HG02588 (cell line): Measurements from ENCODE around the gene MLANA.

Experiments
- ATAC-seq: cut with Tn5 transposase; IDR thresholded peaks from one replicate; pipeline ENCODE4 v1.9.1; 2021; ENCODE audit warnings: mild to moderate bottlenecking, moderate library complexity; ENCODE audit not compliant: unreplicated experiment

The MLANA gene

DNA sequence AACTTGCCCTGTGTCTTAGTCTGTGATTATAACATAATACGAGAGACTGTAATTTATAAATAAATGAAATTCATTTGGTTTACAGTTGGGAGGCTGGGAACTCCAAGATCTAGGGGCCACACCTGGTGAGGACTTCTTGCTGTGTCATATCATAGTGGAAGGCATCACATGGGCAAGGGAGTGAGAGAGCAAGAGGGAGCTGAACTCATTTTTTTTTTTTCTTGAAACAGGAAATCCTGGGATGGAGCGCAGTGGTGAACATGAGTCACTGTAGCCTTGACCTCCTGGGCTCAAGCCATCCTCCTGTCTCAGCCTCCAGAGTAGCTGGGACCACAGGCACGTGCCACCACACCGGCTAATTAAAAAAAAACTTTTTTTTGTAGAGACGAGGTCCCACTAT, 7.2 kb downstream of the MLANA start:
- no peak for ATAC-seq

DNA sequence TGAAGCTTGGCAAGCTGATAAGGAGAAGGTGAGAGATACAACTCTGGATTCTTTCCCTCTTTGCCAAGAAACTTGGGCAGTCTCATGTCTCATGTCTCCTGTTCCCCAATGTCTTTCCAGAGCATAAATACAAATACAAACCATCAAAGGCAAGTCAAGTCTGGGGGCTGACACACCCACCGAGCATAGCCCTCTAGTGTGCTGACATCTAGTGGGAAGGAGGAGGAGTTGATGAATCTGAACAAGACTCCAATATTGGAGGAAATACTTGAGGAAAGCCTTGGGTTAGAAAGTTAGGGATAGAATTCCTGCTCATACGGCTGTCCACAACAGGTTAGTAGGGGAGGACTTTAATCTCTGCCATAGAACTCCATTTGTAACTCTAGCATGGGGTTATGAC, 8.6 kb downstream of the MLANA start:
- ATAC-seq, result no peak

DNA sequence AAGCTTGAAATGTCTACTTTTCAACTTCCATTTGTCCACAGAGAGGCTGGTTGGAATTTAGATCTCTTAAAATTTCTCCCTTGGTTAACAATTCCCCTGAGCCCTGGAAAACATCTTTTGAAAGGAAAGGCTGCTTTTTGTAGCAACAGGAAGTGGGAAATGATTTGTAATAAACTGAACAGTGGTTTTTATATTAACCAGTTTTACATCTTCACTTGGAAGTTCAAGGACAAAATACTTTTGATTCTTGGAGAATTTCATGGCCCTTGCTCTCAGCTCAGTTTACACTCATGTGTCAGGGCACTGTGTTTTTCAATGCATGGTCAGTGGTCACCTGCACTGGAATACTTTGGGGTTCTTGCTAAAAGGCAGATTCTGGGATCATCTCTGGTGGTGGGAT, 9.9 kb downstream of the MLANA start:
- no peak for ATAC-seq

DNA sequence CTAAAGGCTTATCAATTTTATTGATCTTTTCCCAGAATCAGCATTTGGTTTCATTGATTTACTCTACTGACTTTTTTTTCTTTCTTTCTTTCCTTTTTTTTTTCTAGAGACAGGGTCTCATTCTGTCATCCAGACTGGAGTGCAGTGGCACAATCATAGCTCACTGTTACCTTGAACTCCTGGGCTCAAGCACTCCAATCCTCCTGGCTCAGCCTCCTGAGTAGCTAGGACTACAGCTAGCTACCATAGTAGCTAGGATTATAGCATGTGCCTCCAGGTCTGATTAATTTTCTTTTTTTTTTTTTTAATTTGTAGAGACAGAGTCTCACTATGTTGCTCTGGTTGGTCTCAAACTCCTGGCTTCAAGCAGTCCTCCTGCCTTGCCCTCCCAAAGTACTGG, 11.7 kb downstream of the MLANA start:
- no peak for ATAC-seq

DNA sequence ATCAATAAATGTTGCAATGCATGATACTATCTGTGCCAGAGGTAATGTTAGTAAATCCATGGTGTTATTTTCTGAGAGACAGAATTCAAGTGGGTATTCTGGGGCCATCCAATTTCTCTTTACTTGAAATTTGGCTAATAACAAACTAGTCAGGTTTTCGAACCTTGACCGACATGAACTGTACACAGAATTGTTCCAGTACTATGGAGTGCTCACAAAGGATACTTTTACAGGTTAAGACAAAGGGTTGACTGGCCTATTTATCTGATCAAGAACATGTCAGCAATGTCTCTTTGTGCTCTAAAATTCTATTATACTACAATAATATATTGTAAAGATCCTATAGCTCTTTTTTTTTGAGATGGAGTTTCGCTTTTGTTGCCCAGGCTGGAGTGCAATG, 18.2 kb downstream of the MLANA start:
- no peak for ATAC-seq

DNA sequence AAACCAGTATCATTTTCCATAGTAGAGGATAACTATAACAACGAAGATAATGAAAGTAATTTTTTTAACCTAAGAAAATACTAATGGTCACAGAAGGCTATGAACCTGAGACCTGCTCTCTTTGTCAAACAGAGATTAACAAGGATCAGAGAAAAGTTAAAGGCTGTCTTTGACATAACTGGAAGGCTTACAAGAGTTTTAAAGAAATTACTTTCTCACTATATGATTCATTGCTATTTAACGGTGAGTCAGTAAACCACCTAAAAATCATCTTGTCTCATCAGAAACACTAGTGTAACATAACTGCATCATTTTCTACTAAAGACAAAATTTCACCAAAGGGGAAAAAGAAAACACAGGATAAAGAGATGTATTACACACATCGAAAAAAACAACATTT, 19.3 kb downstream of the MLANA start:
- ATAC-seq, result no peak

DNA sequence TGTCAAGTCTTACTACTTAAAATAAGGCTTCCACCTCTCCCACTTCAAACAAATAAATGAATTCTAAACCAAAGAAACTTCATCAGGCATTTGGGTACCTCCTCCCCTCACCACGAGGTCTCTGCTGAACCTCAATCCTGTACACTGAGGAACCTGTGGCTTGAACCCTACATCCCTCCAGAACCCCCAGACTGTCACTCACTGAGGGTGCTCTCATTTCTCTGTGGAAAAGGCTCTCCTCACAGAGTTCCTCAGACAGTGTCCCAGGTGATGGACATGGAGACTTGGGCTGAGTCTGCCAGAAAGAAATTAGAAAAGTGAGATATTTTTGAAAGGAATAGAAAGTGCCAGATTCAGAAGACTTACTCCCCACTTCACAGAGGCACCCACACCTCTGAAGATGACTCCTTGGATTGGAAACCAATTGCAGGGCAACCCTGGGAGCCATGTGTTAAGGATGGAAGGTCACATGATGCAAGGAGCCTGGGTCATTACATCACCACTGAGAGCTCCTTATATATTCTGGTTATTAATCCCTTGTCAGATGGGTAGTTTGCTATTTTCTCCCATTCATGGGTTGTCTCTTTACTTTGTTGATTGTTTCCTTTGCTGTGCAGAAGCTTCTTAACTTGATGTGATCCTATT, 19.8 kb downstream of the MLANA start:
- no peak for ATAC-seq

DNA sequence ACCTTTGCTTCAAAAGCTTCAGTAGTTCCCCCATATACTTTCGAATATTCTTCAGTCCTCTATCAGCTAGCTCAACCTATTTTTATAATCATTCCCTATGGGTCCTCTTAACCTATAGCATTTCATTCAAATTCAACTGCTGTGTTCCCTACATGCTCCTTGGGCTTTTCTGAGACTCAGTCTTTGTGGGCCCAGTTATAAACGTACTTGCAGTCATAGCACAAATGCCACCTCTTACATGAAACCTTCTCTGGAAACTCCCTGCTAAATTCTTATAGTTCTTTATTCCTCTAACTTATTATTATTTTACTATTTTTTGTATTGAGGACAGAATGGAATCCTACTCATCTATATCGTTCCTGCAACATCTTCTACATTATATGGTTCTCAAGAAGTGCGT, 24.7 kb downstream of the MLANA start:
- ATAC-seq, result no peak

DNA sequence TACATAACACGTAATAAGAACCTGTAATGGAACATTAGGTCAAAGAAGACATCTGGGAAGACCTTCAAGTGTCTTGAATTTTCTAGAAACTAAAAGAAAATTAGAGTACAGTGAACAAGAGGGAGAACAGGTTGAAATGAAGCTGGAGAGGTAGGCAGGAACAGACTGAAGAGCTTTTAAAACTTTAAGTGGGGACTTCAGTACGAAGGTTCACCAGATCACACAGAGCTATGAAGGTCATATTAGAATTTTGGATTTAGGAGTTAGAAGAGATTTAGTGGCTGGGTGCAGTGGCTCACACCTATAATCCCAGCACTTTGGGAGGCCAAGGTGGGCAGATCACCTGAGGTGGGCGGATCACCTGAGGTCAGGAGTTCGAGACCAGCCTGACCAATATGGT, 26.6 kb downstream of the MLANA start:
- ATAC-seq, result no peak

DNA sequence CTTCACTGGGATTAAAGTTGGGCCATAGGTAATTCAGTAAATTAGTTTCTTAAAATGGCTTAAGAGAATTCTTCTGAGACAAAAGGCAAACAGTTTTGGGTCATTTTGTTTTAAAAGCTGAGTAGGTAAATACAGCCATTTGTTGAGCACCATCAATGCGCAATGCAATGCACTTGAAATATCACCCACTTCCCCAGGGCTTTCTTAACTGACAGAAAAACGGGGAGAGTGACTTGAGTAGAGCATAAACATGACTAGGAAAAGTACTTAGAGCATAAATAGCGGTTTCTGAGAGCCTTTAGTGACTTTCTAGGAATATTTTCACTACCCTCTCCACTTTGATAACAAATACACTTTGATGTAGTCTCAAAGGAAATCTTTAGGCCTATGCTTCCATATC, 27.2 kb downstream of the MLANA start:
- ATAC-seq, result no peak

DNA sequence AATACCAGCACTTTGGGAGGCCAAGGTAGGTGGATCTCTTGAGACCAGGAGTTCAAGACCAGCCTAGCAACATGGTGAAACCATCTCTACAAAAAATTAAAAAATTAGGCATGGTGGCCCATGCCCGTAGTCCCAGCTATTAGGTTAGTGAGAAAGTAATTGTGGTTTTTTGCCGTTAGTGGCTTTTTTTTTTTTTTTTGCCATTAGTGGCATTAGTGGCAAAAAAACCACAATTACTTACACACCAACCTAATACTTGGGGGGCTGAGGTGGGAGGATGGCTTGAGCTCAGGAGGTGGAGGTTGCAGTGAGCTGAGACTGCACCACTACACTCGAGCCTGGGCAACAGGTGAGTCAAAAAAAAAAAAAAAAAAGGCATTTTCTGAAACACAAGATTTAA, 27.8 kb downstream of the MLANA start:
- ATAC-seq, result no peak

DNA sequence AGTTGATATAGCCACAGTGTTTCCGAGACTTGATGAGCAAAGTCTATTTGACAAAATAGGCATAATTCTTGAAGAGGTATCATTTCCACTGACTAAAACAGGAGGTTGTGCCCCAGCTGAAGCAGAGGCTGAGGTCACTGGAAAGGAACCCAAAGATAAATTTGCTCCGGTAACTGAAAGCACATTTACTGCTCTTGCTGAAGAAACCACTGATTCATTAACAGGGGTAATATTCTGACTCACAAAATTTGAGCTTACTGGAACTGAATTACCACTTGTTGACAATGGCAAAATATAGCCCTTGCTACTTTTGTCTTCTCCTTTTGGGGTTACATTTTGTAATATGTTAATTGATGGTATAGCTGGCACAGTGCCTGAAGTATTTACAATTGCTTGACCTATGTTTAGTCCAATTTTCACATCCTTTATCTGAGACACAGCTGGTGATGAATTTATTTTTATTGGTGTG, 30.2 kb downstream of the MLANA start:
- peak; percentile 80 for ATAC-seq

DNA sequence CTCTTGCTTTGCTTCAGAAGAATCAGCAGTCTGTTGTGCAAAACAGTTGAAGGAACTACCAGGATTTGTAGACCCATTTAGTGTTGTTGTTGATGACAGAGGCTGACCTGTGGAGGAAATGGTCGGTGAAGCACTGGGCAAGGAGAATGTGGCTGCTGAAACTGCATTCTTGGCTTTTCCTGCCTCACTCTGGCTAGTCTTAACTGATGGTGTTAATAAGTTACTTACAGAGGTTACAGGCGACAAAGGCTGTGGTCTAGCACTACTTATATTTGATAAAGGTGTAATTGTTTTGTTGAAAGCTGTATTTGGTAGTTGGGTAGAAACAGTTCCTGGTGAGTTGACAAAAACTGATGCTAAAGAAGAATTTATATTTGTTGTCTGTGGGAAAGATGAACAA, 31.5 kb downstream of the MLANA start:
- peak; percentile 38 for ATAC-seq

DNA sequence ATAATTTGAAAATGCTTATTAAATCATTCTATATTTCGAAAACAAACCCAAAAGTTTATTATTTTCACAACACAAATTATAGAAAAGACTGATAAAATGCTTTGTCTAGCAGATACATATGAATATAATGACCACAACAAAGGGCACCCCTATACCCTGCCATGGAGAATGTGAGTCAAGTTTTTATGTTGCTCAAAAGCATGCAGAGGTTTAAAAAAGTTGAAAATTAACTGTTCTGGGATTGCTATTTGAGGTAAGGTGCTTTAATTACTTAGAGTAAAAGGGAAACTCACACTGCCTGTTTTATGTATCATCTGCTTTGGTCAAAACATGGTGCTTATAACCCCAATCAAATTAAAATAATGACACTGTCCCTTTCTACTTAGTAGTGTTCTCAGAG, 41.0 kb downstream of the MLANA start:
- ATAC-seq, result no peak

DNA sequence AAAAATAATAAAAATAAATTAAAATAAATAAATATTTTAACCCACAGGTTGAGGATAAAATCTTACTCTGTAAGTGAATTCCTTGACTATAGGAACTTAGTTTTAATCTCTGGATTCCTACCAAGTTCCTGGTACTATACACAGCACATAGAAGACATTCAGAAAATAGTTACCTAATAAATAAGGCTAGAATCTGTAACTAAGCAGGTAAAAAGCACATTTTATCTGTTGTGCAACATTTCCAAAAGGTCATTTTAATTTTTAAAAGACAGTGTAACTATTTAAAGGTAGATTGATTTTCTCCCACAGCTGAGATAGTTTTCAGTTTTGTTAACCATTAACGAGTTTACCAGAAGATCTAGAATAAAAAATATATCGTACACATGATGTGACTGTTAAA, 47.8 kb downstream of the MLANA start:
- no peak for ATAC-seq

DNA sequence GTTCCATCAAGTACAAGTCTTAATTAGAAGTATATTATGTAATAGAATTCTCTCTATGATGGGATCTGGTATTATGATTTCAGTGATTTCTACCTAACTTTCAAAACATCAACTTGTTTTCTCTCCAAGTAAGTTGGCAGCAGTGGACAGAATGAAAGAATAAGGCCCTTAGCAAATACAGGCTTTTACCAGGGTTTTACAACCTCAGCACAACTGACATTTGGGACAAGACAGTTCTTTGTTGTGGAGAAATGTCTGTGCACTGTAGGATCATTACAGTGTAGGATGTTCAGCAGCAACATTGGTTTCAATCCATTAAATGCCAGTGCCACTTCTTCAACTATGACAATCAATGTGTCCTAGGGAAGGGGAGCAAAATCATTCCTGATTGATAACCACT, 48.8 kb downstream of the MLANA start:
- ATAC-seq, result no peak

DNA sequence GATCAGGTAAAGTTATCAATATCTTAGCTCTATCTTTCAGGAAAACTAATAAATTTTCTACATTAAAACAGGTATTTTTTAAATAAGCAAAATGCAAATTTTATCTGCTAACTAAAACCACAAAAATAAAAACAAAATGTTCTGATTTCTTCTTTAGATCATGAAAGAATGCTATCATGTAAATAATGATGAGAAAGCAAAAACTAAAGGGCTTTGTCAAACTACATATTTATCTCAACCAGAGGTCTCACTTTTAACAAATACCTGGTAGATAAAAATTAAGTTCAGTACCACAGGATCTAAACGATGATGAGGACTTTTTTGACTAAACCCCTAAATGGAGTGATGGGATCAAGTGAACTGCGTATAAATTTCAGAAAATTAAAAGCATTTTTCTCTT, 50.5 kb downstream of the MLANA start:
- no peak for ATAC-seq

DNA sequence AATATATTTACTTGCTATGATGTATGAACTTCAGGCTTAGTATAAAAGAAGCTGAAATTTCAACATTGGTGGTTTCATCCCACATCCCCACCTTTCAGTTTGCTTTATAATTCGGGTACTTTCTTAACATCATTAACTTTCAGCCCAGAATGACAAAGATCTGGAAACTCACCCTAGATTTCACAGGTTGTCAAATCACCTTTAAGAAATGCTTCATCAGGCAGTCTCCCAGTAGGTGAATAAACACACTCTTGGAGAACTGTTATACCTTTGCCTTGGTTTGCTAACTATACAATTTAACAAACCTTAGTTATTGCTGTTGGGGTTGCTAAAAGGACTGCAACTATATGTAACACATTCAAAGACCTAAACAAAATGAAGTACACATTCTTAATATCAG, 54.4 kb downstream of the MLANA start:
- no peak for ATAC-seq

DNA sequence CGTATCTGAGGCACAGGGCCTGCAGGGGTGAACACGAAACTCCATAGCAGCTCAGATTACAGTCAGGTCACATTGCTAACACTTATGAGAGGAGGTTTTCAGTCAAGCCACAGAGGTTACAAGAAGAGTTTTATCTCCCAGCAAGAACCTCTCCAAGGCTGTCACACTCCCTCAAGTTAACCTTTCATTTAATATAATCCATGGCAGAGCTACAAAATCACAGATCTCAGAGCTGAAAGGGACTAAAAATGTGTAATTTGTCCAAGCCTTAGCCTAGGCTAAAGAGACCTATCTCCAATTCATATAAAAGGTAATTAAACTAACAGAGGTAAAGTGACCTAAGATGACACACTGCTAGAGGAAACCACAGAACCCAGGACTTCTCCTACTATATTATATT, 57.2 kb downstream of the MLANA start:
- no peak for ATAC-seq

DNA sequence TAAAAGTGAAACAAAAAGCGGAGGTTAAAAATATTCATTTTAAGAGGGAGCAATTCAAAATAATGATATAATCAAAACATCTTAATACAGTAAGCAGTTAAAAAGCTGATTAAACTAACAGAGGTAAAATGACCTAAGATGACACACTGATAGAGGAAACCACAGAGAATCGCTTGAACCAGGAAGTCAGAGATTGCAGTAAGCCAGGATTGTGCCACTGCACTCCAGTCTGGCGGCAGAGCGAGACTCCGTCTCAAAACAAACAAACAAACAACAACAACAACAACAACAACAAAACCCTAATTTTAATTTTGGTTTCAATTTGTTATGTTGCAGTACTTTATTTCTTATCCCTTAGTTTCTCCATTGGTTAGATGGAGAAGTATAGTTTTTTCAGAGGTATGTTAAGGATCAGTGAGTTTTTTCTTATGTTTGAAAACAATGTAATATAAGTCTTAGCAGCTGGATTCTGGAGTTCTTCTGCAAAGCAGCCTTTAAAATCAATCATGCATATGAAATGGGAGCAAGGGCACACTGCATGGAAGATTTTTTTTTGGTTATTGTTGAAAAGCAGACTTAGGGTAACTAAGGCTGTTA, 58.5 kb downstream of the MLANA start:
- ATAC-seq, result no peak

DNA sequence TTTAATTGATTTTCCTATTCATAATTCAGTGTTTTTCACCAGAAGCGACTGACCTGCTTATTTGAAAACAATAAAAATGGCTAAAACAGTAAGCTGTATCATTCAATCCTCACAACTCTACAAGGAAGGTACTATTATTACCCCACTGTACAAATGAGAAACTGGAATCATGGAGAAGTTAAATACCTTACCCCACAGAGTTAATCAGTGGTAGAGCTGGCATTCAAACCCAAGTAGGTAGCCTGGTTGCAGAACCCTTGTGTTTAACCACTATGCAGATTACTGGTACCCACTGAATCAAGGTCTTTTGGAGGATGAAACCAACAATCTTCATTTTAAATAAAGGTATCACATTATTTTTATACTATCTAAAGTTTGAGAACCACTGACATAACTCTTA, 59.6 kb downstream of the MLANA start:
- ATAC-seq, result no peak

DNA sequence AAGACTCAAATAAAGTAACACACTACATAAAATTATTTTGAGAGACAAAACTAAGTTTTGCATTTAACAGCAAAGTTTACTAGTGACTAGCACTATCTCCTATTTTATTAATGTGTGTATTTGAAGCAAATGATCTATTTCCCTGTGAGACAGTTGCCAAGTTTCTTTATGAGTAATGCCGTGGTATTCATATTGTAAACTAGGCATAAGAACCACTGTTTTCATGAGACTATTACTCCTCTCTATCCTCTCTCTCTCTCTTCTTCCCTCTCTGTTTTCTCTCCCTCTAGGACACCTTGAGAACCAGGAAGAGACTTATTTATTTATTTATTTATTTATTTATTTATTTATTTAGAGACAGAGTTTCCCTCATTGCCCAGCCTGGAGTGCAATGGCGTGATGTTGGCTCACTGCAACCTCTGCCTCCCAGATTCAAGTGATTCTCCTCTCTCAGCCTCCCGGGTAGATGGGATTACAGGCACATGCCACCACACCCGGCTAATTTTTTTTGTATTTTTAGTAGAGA, 61.1 kb downstream of the MLANA start:
- ATAC-seq, result no peak
